ENCODE measurements around the gene PARVB.

PARVB gene

GRCh38 chr22:44057401-44057987 lies 33.4 kb downstream of the PARVB start:
- no peak for DNase-seq

GRCh38 chr22:44063462-44064371 lies 39.6 kb downstream of the PARVB start:
- no peak for DNase-seq

GRCh38 chr22:44067033-44067432 lies 42.9 kb downstream of the PARVB start:
- no peak for DNase-seq

GRCh38 chr22:44067901-44068300 lies 43.8 kb downstream of the PARVB start:
- DNase-seq, result no peak

GRCh38 chr22:44068422-44069191 lies 44.5 kb downstream of the PARVB start:
- no peak for DNase-seq

- no peak for DNase-seq
These were observed 45.9 kb downstream of the PARVB start for GRCh38 chr22:44070029-44070428.

- no peak for DNase-seq
These were observed 47.8 kb downstream of the PARVB start for GRCh38 chr22:44071781-44072326.

- DNase-seq, result no peak
These were observed 50.4 kb downstream of the PARVB start for GRCh38 chr22:44074337-44074984.

GRCh38 chr22:44075022-44075421 lies 50.9 kb downstream of the PARVB start:
- DNase-seq, result no peak

- DNase-seq, result no peak
These were observed 51.6 kb downstream of the PARVB start for GRCh38 chr22:44075670-44076069.

- DNase-seq, result no peak
These were observed 52.7 kb downstream of the PARVB start for GRCh38 chr22:44076825-44077224.

- DNase-seq, result peak; percentile 86
These were observed 57.1 kb downstream of the PARVB start for GRCh38 chr22:44080936-44081861.

- DNase-seq, result no peak
These were observed 58.7 kb downstream of the PARVB start for GRCh38 chr22:44082801-44083200.

GRCh38 chr22:44084044-44084772 lies 60.1 kb downstream of the PARVB start:
- no peak for DNase-seq

GRCh38 chr22:44085743-44086270 lies 61.7 kb downstream of the PARVB start:
- DNase-seq, result no peak

GRCh38 chr22:44086271-44087088 lies 62.4 kb downstream of the PARVB start:
- no peak for DNase-seq

- no peak for DNase-seq
These were observed 63.0 kb downstream of the PARVB start for GRCh38 chr22:44087089-44087430.

- no peak for DNase-seq
These were observed 65.0 kb downstream of the PARVB start for GRCh38 chr22:44088976-44089570.
